ENCODE results near the gene CYTH2. TPM values are rescaled to one million over a fixed set of nuclear protein-coding genes. Genes with fewer than 3 reads are reported as not detected.

CYTH2 gene
- total and polyA plus RNA-seq, 2 of the 8 experiments (the other 6 are each of a cell fraction or from before 2014, with no cell fraction given) = 43.7 to 71.4 TPM

DNA sequence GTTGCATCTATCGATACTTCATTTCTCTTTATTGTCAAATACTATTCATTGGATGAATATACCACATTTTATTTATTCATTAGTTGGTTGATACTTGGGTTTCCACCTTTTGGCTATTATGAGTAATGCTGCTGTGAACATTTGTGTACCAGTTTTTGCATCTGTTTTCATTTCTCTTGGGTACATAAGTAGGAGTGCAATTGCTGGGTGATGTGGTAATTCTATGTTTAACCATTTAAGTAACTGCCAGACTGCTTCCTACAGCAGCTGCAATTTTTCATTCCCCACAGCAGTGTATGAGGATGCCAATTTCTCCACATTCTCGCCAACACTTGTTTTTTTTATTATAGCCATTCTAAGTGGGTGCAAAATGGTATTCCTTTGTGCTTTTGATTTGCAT is 11.2 kb upstream of the CYTH2 start:
- no peak for TF ChIP-seq CHD2 (IDR thresholded peaks at IDR 0.05; ENCODE audit: low read length)
- no peak for TF ChIP-seq KDM4A (IDR thresholded peaks at IDR 0.05; ENCODE audit: low read depth, low read length, severe bottlenecking)
- no peak for TF ChIP-seq BCL11A (IDR thresholded peaks at IDR 0.05; ENCODE audit: low read depth in 2 of 2, low read length in 2 of 2)
- no peak for TF ChIP-seq SP1 (IDR thresholded peaks at IDR 0.05; ENCODE audit: low read depth, low read length)
- no peak overlapping the region for H2AFZ ChIP-seq (ENCODE audit: low read length)
- H3K23me2 ChIP-seq (ENCODE audit: low read depth, low read length) = no peaks in the 10 kb centered on the region
- H3K27me3 ChIP-seq (replicated peaks in 1 of 4; ENCODE audit: control insufficient read depth in 3 of 4, extremely low read depth in 1 of 4, insufficient read depth in 3 of 4, low read length in 3 of 4) = no peaks in the 10 kb centered on the region
- no peak for FAIRE-seq
- H2BK120ac ChIP-seq (replicated peaks; ENCODE audit: low read depth, low read length) = no peak overlapping the region
- no peak overlapping the region for H4K8ac ChIP-seq (ENCODE audit: extremely low read depth, insufficient read depth, low read length)
- H4K20me1 ChIP-seq (replicated peaks in 1 of 2; ENCODE audit: control insufficient read depth in 1 of 2, insufficient read depth in 2 of 2, low read length in 2 of 2) = peaks cover 2 to 12% of the 10 kb centered on the region in 2 experiments
- H3K4me3 ChIP-seq (ENCODE audit: extremely low read depth in 1 of 4, insufficient read depth in 2 of 4, low read depth in 3 of 4, low read length in 4 of 4) = no peak overlapping the region
- H3K9ac ChIP-seq (replicated peaks in 1 of 4; ENCODE audit: extremely low read depth in 1 of 4, low read depth in 3 of 4, low read length in 3 of 4) = no peak overlapping the region
- H3K23ac ChIP-seq (ENCODE audit: insufficient read length) = no peak overlapping the region
- H3K27ac ChIP-seq (ENCODE audit: low read depth, low read length) = no peak overlapping the region
- CTCF ChIA-PET (ENCODE audit: partially characterized antibody) = interaction anchor here (0.8 to 1.0 kb wide), 2 partner anchors 9 to 68 kb away, joined by 3 read pairs; no protein-coding TSS in a partner anchor
- H2BK15ac ChIP-seq (ENCODE audit: low read length) = no peak overlapping the region
- no peak overlapping the region for H3K4ac ChIP-seq (replicated peaks; ENCODE audit: insufficient read length, low read depth, low read length)
- H3K14ac ChIP-seq (ENCODE audit: insufficient read length) = no peak overlapping the region
- peaks cover 0 to 2% (median under 1%) of the 10 kb centered on the region in 4 experiments; a peak in 1 of 7 replicates for H3K4me1 ChIP-seq (replicated peaks in 1 of 4; ENCODE audit: control insufficient read depth in 3 of 4, insufficient read depth in 4 of 4, low read length in 3 of 4)
- peaks cover 0 to 35% (median 9%) of the 10 kb centered on the region in 4 experiments; a peak in 7 of 8 replicates for H3K36me3 ChIP-seq (ENCODE audit: control insufficient read depth in 2 of 4, insufficient read depth in 4 of 4, low read length in 3 of 4)
- peaks cover 4% of the 10 kb centered on the region for H3K79me1 ChIP-seq (ENCODE audit: low read depth, low read length)
- no peak overlapping the region for H2AK5ac ChIP-seq (ENCODE audit: low read depth, low read length)
- DNase-seq (ENCODE audit: low read depth in 1 of 2, low spot score in 2 of 2) = no peak
- no peak overlapping the region for H2BK12ac ChIP-seq (ENCODE audit: low read depth, low read length)
- POLR2A ChIA-PET (ENCODE audit: partially characterized antibody) = interaction anchor here (0.7 to 3.2 kb wide), 9 partner anchors 10 to 43 kb away, joined by 3 to 14 read pairs (median 5); partner anchors contain the start of gene GRWD1
- H4K5ac ChIP-seq (ENCODE audit: insufficient read length, low read depth, low read length) = no peak overlapping the region
- no peak overlapping the region for H3K56ac ChIP-seq (replicated peaks; ENCODE audit: insufficient read length, low read depth, low read length)
- H3K4me2 ChIP-seq (ENCODE audit: insufficient read depth in 1 of 2, low read depth in 2 of 2, low read length in 2 of 2) = no peak overlapping the region
- 88% methylated on average over 2 of the region's 2 CpGs; no CpG with 5 or more reads in 1 of the 2 experiments for WGBS, 2 experiments (ENCODE audit: extremely low coverage in 1 of 2, insufficient coverage in 1 of 2, insufficient read length in 1 of 2, insufficient replicate concordance in 2 of 2, low coverage in 1 of 2, low lambda C conversion rate in 2 of 2, missing lambda C conversion rate in 1 of 2)
- H3K79me2 ChIP-seq (ENCODE audit: control insufficient read depth in 1 of 2, insufficient read depth in 2 of 2, low read length in 2 of 2) = no peaks in the 10 kb centered on the region
- H2BK20ac ChIP-seq (ENCODE audit: low read length) = no peak overlapping the region
- peaks cover 0 to 6% of the 10 kb centered on the region in 2 experiments; a peak in 1 of 4 replicates for H3K9me3 ChIP-seq (ENCODE audit: insufficient read depth in 2 of 2, low read depth in 1 of 2, low read length in 1 of 2)
- H4K91ac ChIP-seq (replicated peaks; ENCODE audit: insufficient read length, low read length) = no peak overlapping the region
- no peak overlapping the region for H2BK5ac ChIP-seq (ENCODE audit: low read depth, low read length)
- no peak overlapping the region for H3K18ac ChIP-seq (ENCODE audit: extremely low read depth, low read length)
